CD4-positive, CD25-positive, alpha-beta regulatory T cell (primary cell): Measurements from ENCODE around the gene TREML4. TPM values are rescaled to one million over a fixed set of nuclear protein-coding genes. Genes with fewer than 3 reads are reported as not detected.

Experiments
- ATAC-seq, 2 donors: fragments of 150-1000 bp; cut with Tn5 transposase; one replicate each; pipeline ENCODE4 v1.10.0; 2021; ENCODE audit warnings: low read depth in 2 of 2, moderate number of reproducible peaks in 2 of 2, moderate library complexity in 1 of 2
- DNase-seq, 3 donors: peaks; one replicate each; pipeline versions ENCODE4 v3.0.0 to v3.0.0-alpha.2; 2012 to 2022; ENCODE audit warnings: mixed read lengths in 1 of 3
- H3K27ac ChIP-seq: one replicate; pipeline ENCODE4 v1.7.0; 2013; ENCODE audit warnings: mild to moderate bottlenecking, low read length; ENCODE audit not compliant: insufficient read depth, poor library complexity, severe bottlenecking
- H3K27me3 ChIP-seq: one replicate; pipeline ENCODE4 v1.7.0; 2013; ENCODE audit warnings: low read length; ENCODE audit not compliant: control insufficient read depth, insufficient read depth
- H3K36me3 ChIP-seq: one replicate; pipeline ENCODE4 v1.7.0; 2013; ENCODE audit warnings: mild to moderate bottlenecking, low read length, moderate library complexity; ENCODE audit not compliant: control insufficient read depth, insufficient read depth
- H3K4me1 ChIP-seq: 2 replicates; pipeline ENCODE4 v1.7.0; 2013; ENCODE audit warnings: mild to moderate bottlenecking, low read length; ENCODE audit not compliant: insufficient read depth, control insufficient read depth, poor library complexity, severe bottlenecking
- H3K4me3 ChIP-seq: one replicate; pipeline ENCODE4 v1.7.0; 2013; ENCODE audit warnings: low read depth, mild to moderate bottlenecking, low read length, moderate library complexity
- H3K9me3 ChIP-seq, 2 experiments: 1 replicate in 1 of 2; 2 replicates in 1 of 2; pipeline ENCODE4 v1.7.0; 2013; ENCODE audit warnings: low read length in 2 of 2, mild to moderate bottlenecking in 1 of 2, moderate library complexity in 1 of 2; ENCODE audit not compliant: control insufficient read depth in 2 of 2
- H3K27ac Mint-ChIP-seq, 3 donors: one replicate each; pipeline ENCODE4 v1.8.0; 2020 to 2022; ENCODE audit warnings: mild to moderate bottlenecking in 3 of 3, mixed read lengths in 3 of 3, moderate library complexity in 2 of 3
- H3K27me3 Mint-ChIP-seq: one replicate; pipeline ENCODE4 v1.8.0; 2022; ENCODE audit warnings: mild to moderate bottlenecking, mixed read lengths
- H3K36me3 Mint-ChIP-seq: one replicate; pipeline ENCODE4 v1.8.0; 2020; ENCODE audit warnings: mixed read lengths
- H3K4me1 Mint-ChIP-seq, 4 donors: one replicate each; pipeline ENCODE4 v1.8.0; 2020 to 2022; ENCODE audit warnings: mixed read lengths in 4 of 4, mild to moderate bottlenecking in 1 of 4
- H3K4me3 Mint-ChIP-seq, 4 donors: one replicate each; pipeline ENCODE4 v1.8.0; 2020 to 2022; ENCODE audit warnings: mild to moderate bottlenecking in 4 of 4, mixed read lengths in 4 of 4, moderate library complexity in 3 of 4
- H3K9me3 Mint-ChIP-seq, 7 donors: one replicate each; pipeline ENCODE4 v1.8.0; 2020 to 2022; ENCODE audit warnings: mixed read lengths in 7 of 7, mild to moderate bottlenecking in 3 of 7, moderate library complexity in 2 of 7
- polyA plus RNA-seq, 4 donors: library from polyadenylated mRNA; unstranded; fragments of 300-500 nt; fragmentation: Illumina TruSeq; gene quantifications; one replicate each; pipeline ENCODE4 v1.2.3, GENCODE V29; 2021
- total RNA-seq: library from RNA; stranded (reverse); gene quantifications from one replicate; pipeline ENCODE4 v1.2.3, GENCODE V29; 2022

TREML4 gene
- total and polyA plus RNA-seq, 5 donors from 2014 or later: not detected

- ATAC-seq (no peak), DNase-seq (no peak)
- H3K9me3 ChIP-seq: peaks cover 16 to 21% of the 10 kb centered on the region in 2 experiments
- Mint-ChIP-seq H3K4me3 (no peak overlapping the region), H3K27ac (peak overlapping the region in 1 of 3 donors; percentile 81), H3K27me3 (peaks cover 20% of the 10 kb centered on the region), H3K36me3 (no peaks in the 10 kb centered on the region), H3K9me3 (peaks cover 2 to 35% (median 17%) of the 10 kb centered on the region in 7 donors), H3K4me1 (peaks cover 0 to 8% (median under 1%) of the 10 kb centered on the region in 4 donors)
- no peak overlapping the region for H3K27ac ChIP-seq
- no peaks in the 10 kb centered on the region for H3K4me1 ChIP-seq
- H3K36me3 ChIP-seq: no peaks in the 10 kb centered on the region
- H3K4me3 ChIP-seq: no peak overlapping the region
- peaks cover 5% of the 10 kb centered on the region for H3K27me3 ChIP-seq
These were observed 29.4 kb downstream of the TREML4 start for GRCh38 chr6:41257369-41258195.

- Histone ChIP-seq H3K27me3 (peaks cover 4% of the 10 kb centered on the region), H3K4me3 (no peak overlapping the region), H3K4me1 (no peaks in the 10 kb centered on the region), H3K9me3 (peaks cover 22 to 23% of the 10 kb centered on the region in 2 experiments), H3K36me3 (no peaks in the 10 kb centered on the region), H3K27ac (no peak overlapping the region)
- Mint-ChIP-seq H3K9me3 (peaks cover 2 to 38% (median 17%) of the 10 kb centered on the region in 7 donors), H3K4me1 (peaks cover 0 to 8% (median under 1%) of the 10 kb centered on the region in 4 donors), H3K36me3 (no peaks in the 10 kb centered on the region), H3K27ac (no peak overlapping the region), H3K27me3 (peaks cover 20% of the 10 kb centered on the region), H3K4me3 (no peak overlapping the region)
- DNase-seq (no peak), ATAC-seq (no peak)
These were observed 30.0 kb downstream of the TREML4 start for GRCh38 chr6:41258196-41258493.

- Histone ChIP-seq H3K27ac (no peak overlapping the region), H3K36me3 (no peaks in the 10 kb centered on the region), H3K9me3 (peaks cover 28 to 29% of the 10 kb centered on the region in 2 experiments), H3K4me3 (no peak overlapping the region), H3K27me3 (peaks cover 4% of the 10 kb centered on the region), H3K4me1 (no peaks in the 10 kb centered on the region)
- H3K27ac Mint-ChIP-seq: no peak overlapping the region
- no peak for ATAC-seq
- DNase-seq: no peak
- H3K27me3 Mint-ChIP-seq: peaks cover 23% of the 10 kb centered on the region
- no peak overlapping the region for H3K4me3 Mint-ChIP-seq
- peaks cover 4 to 45% (median 19%) of the 10 kb centered on the region in 7 donors for H3K9me3 Mint-ChIP-seq
- no peaks in the 10 kb centered on the region for H3K4me1 Mint-ChIP-seq
- no peaks in the 10 kb centered on the region for H3K36me3 Mint-ChIP-seq
These were observed 34.3 kb downstream of the TREML4 start for GRCh38 chr6:41262401-41262800.

- ATAC-seq: no peak
- DNase-seq: no peak
- Histone ChIP-seq H3K27me3 (peaks cover 4% of the 10 kb centered on the region), H3K36me3 (no peaks in the 10 kb centered on the region), H3K27ac (no peak overlapping the region), H3K4me1 (no peaks in the 10 kb centered on the region), H3K9me3 (peaks cover 28 to 29% of the 10 kb centered on the region in 2 experiments), H3K4me3 (no peak overlapping the region)
- peaks cover 23% of the 10 kb centered on the region for H3K27me3 Mint-ChIP-seq
- H3K36me3 Mint-ChIP-seq: no peaks in the 10 kb centered on the region
- peaks cover 4 to 45% (median 19%) of the 10 kb centered on the region in 7 donors for H3K9me3 Mint-ChIP-seq
- no peaks in the 10 kb centered on the region for H3K4me1 Mint-ChIP-seq
- no peak overlapping the region for H3K4me3 Mint-ChIP-seq
- no peak overlapping the region for H3K27ac Mint-ChIP-seq
These were observed 35.1 kb downstream of the TREML4 start for GRCh38 chr6:41263267-41263666.

DNA sequence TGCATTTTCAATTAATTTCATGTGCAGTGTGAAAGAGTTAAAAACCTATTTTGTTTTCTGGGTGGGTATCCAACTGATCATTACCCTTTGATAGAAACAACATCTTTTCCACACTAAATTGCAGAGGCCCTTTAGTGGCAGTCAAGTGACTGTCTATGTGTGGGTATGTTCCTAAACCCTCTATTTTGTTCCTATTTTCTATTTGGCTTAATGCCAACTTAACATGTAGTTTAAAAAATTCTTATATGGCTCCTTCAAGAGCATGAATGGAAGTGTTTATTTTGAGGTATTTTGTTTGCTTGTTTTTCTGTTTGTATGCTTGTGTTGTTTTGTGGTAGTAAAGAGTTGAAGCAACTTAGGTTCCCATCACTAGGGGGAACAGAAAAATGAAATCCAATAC, 38.4 kb downstream of the TREML4 start:
- Mint-ChIP-seq H3K27ac (no peak overlapping the region), H3K4me3 (no peak overlapping the region), H3K36me3 (no peaks in the 10 kb centered on the region), H3K4me1 (peaks cover 0 to 4% (median 1%) of the 10 kb centered on the region in 4 donors), H3K27me3 (peaks cover 13% of the 10 kb centered on the region), H3K9me3 (peaks cover 0 to 22% (median 11%) of the 10 kb centered on the region in 7 donors)
- ATAC-seq (no peak), DNase-seq (no peak)
- Histone ChIP-seq H3K27ac (no peak overlapping the region), H3K9me3 (peaks cover 18 to 22% of the 10 kb centered on the region in 2 experiments), H3K4me1 (no peaks in the 10 kb centered on the region), H3K27me3 (no peaks in the 10 kb centered on the region), H3K36me3 (no peaks in the 10 kb centered on the region), H3K4me3 (no peak overlapping the region)

DNA sequence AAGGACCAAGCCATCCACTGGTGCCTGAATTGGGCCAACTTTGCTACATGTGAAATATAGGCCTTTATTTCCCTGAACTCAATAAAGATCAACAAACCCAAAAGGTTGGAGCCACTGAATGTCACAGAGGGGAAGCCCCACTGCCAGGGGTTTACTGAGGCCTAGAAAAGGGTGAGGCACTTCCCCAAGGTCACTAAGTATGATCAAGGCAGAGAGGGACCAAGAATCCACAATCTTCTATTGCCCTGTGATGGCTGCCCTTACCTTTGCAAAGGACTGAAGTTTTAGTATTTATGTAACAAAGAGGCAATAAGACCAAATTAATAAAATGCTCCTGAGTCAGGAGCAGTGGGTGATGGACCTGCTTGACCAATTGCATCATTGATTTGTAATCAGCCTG, 40.3 kb downstream of the TREML4 start:
- H3K27ac ChIP-seq: no peak overlapping the region
- H3K4me3 Mint-ChIP-seq: no peak overlapping the region
- ATAC-seq: no peak

DNA sequence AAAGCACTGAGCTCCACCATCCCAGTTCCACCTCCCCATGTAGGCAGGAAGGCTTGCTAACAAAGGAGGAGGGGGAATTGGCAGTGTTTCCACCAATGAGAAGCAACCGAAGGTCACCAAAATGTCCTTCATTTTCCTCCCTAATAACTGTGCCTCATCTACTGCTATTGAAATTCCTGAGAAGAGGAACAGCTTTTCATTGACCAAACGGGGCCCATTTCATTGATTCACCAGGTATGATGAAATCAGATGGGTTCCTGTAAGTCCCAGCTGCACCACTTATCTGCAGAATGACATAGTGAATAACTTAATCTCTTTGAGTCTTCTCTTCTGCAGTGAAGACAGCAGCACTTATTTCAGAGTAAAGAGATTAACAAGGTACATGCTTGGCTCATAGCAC, 41.0 kb downstream of the TREML4 start:
- DNase-seq (no peak), ATAC-seq (no peak)
- Histone ChIP-seq H3K36me3 (no peaks in the 10 kb centered on the region), H3K9me3 (no peaks in the 10 kb centered on the region), H3K27me3 (no peaks in the 10 kb centered on the region), H3K4me3 (no peak overlapping the region), H3K4me1 (no peaks in the 10 kb centered on the region), H3K27ac (no peak overlapping the region)
- Mint-ChIP-seq H3K36me3 (no peaks in the 10 kb centered on the region), H3K4me3 (no peak overlapping the region), H3K27me3 (peaks cover 5% of the 10 kb centered on the region), H3K9me3 (peaks cover 0 to 5% (median 0%) of the 10 kb centered on the region in 7 donors), H3K27ac (no peak overlapping the region), H3K4me1 (peaks cover 0 to 5% (median 3%) of the 10 kb centered on the region in 4 donors)

More for the DNA sequence above, 40.3 kb downstream of the TREML4 start:
- Mint-ChIP-seq H3K27me3 (peaks cover 5% of the 10 kb centered on the region), H3K36me3 (no peaks in the 10 kb centered on the region), H3K9me3 (peaks cover 0 to 5% (median 4%) of the 10 kb centered on the region in 7 donors), H3K27ac (no peak overlapping the region), H3K4me1 (peaks cover 0 to 5% (median 3%) of the 10 kb centered on the region in 4 donors)
- Histone ChIP-seq H3K36me3 (no peaks in the 10 kb centered on the region), H3K27me3 (no peaks in the 10 kb centered on the region), H3K4me1 (no peaks in the 10 kb centered on the region), H3K4me3 (no peak overlapping the region), H3K9me3 (peaks cover 3% of the 10 kb centered on the region in 2 experiments)
- no peak for DNase-seq

- H3K4me1 ChIP-seq: no peaks in the 10 kb centered on the region
- H3K27ac ChIP-seq: no peak overlapping the region
- H3K9me3 ChIP-seq: no peaks in the 10 kb centered on the region
- H3K4me1 Mint-ChIP-seq: peaks cover 0 to 5% (median 3%) of the 10 kb centered on the region in 4 donors
- H3K36me3 Mint-ChIP-seq: no peaks in the 10 kb centered on the region
- H3K27ac Mint-ChIP-seq: no peak overlapping the region
- no peak overlapping the region for H3K4me3 ChIP-seq
- H3K9me3 Mint-ChIP-seq: peaks cover 0 to 5% (median 0%) of the 10 kb centered on the region in 7 donors
- H3K36me3 ChIP-seq: no peaks in the 10 kb centered on the region
- H3K4me3 Mint-ChIP-seq: no peak overlapping the region
- ATAC-seq: no peak
- H3K27me3 ChIP-seq: no peaks in the 10 kb centered on the region
- peaks cover 5% of the 10 kb centered on the region for H3K27me3 Mint-ChIP-seq
- DNase-seq: no peak
These were observed 41.6 kb downstream of the TREML4 start for GRCh38 chr6:41269716-41270115.
